Brain microvascular endothelial cell (primary cell): ENCODE results near the gene PERCC1.

ENCODE experiments used
- DNase-seq: peaks from one replicate; pipeline ENCODE4 v3.0.0-alpha.2; 2020
- H3K27ac ChIP-seq: fragments of 250-450 bp; sonication (Bioruptor Pico); 2 replicates; pipeline ENCODE4 v1.5.1; 2020; ENCODE audit warnings: mild to moderate bottlenecking, moderate library complexity
- H3K27me3 ChIP-seq: fragments of 250-450 bp; sonication (Bioruptor Pico); replicated peaks from 2 replicates; pipeline ENCODE4 v1.5.1; 2020; ENCODE audit warnings: mild to moderate bottlenecking
- H3K36me3 ChIP-seq: fragments of 250-450 bp; sonication (Bioruptor Pico); replicated peaks from 2 replicates; pipeline ENCODE4 v1.5.1; 2020; ENCODE audit warnings: mild to moderate bottlenecking
- H3K4me3 ChIP-seq: 2 replicates; pipeline ENCODE4 v1.5.1; 2011; ENCODE audit warnings: low read depth, mild to moderate bottlenecking, control low read depth, low read length, moderate library complexity
- in situ Hi-C: cut with HindIII; loops from 2 replicates; pipeline ENCODE4 v1.10.0; 2017; ENCODE audit warnings: low sequenced_read_pairs, low pct_ligation_motif_present
- TF ChIP-seq, protein P1 (sequence below): IDR thresholded peaks from 2 replicates; pipeline ENCODE4 v1.5.1; 2011; ENCODE audit warnings: low read depth, mild to moderate bottlenecking, moderate library complexity, low read length, control low read depth, inconsistent platforms; ENCODE audit errors: missing control alignments

Gene PERCC1

GRCh38 chr16:1429012-1429411, 1.9 kb upstream of the PERCC1 start:
- TF ChIP-seq, protein P1, sequence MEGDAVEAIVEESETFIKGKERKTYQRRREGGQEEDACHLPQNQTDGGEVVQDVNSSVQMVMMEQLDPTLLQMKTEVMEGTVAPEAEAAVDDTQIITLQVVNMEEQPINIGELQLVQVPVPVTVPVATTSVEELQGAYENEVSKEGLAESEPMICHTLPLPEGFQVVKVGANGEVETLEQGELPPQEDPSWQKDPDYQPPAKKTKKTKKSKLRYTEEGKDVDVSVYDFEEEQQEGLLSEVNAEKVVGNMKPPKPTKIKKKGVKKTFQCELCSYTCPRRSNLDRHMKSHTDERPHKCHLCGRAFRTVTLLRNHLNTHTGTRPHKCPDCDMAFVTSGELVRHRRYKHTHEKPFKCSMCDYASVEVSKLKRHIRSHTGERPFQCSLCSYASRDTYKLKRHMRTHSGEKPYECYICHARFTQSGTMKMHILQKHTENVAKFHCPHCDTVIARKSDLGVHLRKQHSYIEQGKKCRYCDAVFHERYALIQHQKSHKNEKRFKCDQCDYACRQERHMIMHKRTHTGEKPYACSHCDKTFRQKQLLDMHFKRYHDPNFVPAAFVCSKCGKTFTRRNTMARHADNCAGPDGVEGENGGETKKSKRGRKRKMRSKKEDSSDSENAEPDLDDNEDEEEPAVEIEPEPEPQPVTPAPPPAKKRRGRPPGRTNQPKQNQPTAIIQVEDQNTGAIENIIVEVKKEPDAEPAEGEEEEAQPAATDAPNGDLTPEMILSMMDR: no peak
- Histone ChIP-seq H3K27me3 (peaks cover 7% of the 10 kb centered on the region), H3K4me3 (no peak overlapping the region), H3K36me3 (no peaks in the 10 kb centered on the region), H3K27ac (no peak overlapping the region)
- in situ Hi-C loops: no loop called here
- DNase-seq: no peak

- DNase-seq: no peak
- Histone ChIP-seq H3K4me3 (no peak overlapping the region), H3K36me3 (no peaks in the 10 kb centered on the region), H3K27me3 (peaks cover 7% of the 10 kb centered on the region), H3K27ac (no peak overlapping the region)
- TF ChIP-seq, protein P1: no peak
- in situ Hi-C loops: no loop called here
Observed at GRCh38 chr16:1429631-1430030, 1.2 kb upstream of the PERCC1 start.

DNA sequence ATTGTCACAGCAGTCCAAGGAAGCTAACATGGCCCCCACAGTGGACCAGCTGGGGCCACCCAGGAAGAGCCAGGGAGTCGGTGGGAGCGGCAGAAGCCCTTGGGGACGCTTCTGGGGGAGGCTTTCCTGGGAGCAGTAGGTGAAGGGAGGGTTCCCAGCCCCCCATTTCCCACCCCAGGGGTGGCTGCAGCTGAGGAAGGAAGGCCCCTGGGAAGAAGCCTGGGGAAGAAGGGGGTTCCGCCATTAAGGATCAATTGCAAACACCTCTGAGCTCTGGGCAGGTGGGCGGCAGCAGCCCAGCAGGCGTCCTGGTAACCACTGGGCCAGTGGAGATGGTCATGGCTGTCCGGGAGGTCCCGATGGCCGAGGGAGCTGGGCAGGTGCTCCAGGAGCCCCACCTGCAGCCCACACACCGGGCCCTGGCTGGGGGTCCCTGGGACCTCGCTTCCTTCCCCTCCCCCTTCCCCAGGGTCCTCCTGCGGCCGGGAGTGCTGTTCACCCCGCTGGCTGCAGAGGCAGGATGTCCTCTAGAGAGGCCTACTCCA, 592 bp upstream of the PERCC1 start:
- H3K36me3 ChIP-seq: no peaks in the 10 kb centered on the region
- H3K27me3 ChIP-seq: peaks cover 7% of the 10 kb centered on the region
- no peak for DNase-seq
- no peak overlapping the region for H3K4me3 ChIP-seq
- TF ChIP-seq, protein P1: no peak
- H3K27ac ChIP-seq: no peak overlapping the region
- in situ Hi-C loops: no loop called here

- peaks cover 7% of the 10 kb centered on the region for H3K27me3 ChIP-seq
- no peak overlapping the region for H3K27ac ChIP-seq
- in situ Hi-C loops: no loop called here
- H3K4me3 ChIP-seq: no peak overlapping the region
- no peak for DNase-seq
- H3K36me3 ChIP-seq: no peaks in the 10 kb centered on the region
- TF ChIP-seq, protein P1: no peak
Observed at GRCh38 chr16:1431497-1432270, 806 bp downstream of the PERCC1 start.

DNA sequence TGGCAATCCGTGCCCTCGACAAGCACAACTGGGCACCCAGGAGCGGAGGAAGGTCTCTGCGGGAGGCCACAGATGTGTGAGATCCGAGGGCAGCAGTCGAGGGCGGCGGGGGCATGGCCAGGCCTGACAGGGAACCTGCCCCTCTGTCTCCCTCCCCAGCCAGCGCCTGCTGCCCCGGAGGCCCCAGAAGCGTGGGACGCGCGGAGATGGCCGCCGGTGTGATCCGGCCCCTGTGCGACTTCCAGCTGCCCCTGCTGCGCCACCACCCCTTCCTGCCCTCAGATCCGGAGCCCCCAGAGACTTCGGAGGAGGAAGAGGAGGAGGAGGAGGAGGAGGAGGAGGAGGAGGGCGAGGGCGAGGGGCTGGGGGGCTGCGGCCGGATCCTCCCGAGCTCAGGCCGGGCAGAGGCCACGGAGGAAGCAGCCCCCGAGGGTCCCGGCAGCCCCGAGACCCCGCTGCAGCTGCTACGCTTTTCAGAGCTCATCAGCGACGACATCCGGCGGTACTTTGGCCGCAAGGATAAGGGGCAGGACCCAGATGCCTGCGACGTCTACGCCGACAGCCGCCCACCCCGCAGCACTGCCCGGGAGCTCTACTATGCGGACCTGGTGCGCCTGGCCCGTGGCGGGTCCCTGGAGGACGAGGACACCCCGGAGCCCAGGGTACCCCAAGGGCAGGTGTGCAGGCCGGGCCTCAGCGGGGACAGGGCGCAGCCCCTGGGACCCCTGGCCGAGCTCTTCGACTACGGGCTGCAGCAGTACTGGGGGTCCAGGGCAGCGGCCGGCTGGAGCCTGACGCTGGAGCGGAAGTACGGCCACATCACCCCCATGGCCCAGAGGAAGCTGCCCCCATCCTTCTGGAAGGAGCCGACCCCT, 1.7 kb downstream of the PERCC1 start:
- H3K36me3 ChIP-seq: no peaks in the 10 kb centered on the region
- H3K27me3 ChIP-seq: peaks cover 7% of the 10 kb centered on the region
- in situ Hi-C loops: no loop called here
- H3K27ac ChIP-seq: no peak overlapping the region
- TF ChIP-seq, protein P1: no peak
- no peak for DNase-seq
- no peak overlapping the region for H3K4me3 ChIP-seq
